ENCODE measurements around the gene PRPH. TPM values are rescaled to one million over a fixed set of nuclear protein-coding genes. Genes with fewer than 3 reads are reported as not detected.
A peak's percentile ranks its signal among the peaks of the same experiment; 100 is the strongest.

Gene PRPH
- total and polyA plus RNA-seq, 2 of the 13 experiments (the other 11 are each of a cell fraction or from before 2014, with no cell fraction given) = 0.12 TPM; not detected in 1

DNA sequence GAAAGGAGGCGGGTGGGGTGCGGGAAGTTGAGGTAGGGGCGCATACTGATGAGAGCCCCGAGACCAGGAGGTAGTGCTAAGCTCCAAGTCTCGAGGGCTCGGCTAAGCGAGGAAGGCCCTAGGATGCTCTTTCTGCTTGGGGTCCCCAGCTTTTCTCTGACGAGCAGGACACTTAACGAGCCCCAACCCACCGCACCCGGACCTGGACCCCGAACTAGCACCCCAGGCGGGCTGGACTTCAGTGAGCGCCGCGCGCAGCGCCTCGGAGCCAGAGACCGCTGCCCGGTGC, 46.8 kb downstream of the PRPH start:
- peaks cover 48% of the 10 kb centered on the region for H3K4me1 ChIP-seq (ENCODE audit: insufficient read depth, low read length)
- no peak overlapping the region for H3K27ac ChIP-seq (ENCODE audit: extremely low read length, insufficient read depth, low read length)
- in situ Hi-C loops (cut with HindIII; ENCODE audit: extremely low pct_ligation_motif_present, low pct_unique_long_range_greater_than_20kb) (loop anchor here (10.0 kb wide), 1 partner anchor 57 kb away; no protein-coding TSS in a partner anchor), intact Hi-C loops (cut with micrococcal nuclease; ENCODE audit: unreplicated experiment) (loop anchor here (1.0 to 2.0 kb wide), 2 partner anchors 10 to 53 kb away; no protein-coding TSS in a partner anchor)
- FAIRE-seq = no peak
- H3K36me3 ChIP-seq (replicated peaks in 1 of 2; ENCODE audit: control insufficient read depth in 1 of 2, insufficient read depth in 2 of 2, low read length in 2 of 2) = no peaks in the 10 kb centered on the region
- WGBS (ENCODE audit: low lambda C conversion rate) = 41% methylated on average over 7 of the region's 21 CpGs
- H3K79me2 ChIP-seq (ENCODE audit: insufficient read depth, low read length) = no peaks in the 10 kb centered on the region
- H3K4me2 ChIP-seq (ENCODE audit: low read depth, low read length) = peak overlapping the region; percentile 87
- no peak for DNase-seq (ENCODE audit: low spot score)
- H4K20me1 ChIP-seq (ENCODE audit: insufficient read depth, low read length) = 0 out of 2 replicates have a peak, but pooled peaks cover 6% of the 10 kb centered on the region
- no peak for ATAC-seq
- ChIA-PET POLR2A (interaction anchor here (1.1 to 1.7 kb wide), 4 partner anchors 10 to 400 kb away, joined by 3 to 10 read pairs (median 6); partner anchors contain the start of genes SPATS2, TMBIM6 and TROAP), CTCF (ENCODE audit: low intra/inter-chr PET ratio, low total read pairs) (interaction anchor here (1.6 to 3.7 kb wide), 3 partner anchors 10 to 172 kb away, joined by 4 to 56 read pairs (median 16); no protein-coding TSS in a partner anchor)
- no peak overlapping the region for H3K9ac ChIP-seq (ENCODE audit: insufficient read depth, low read depth, low read length)
- no TSS peak for BruUV-seq (replicated peaks)
- no peak for TF ChIP-seq SAP130 (CRISPR knock-in tag; IDR thresholded peaks at IDR 0.05; ENCODE audit: low read depth)
- no peak for TF ChIP-seq NFE2L2 (IDR thresholded peaks at IDR 0.05; ENCODE audit: low read length)
- no peak for TF ChIP-seq IRF2 (CRISPR knock-in tag; IDR thresholded peaks at IDR 0.05)
- no peak for TF ChIP-seq KDM2A (CRISPR knock-in tag; IDR thresholded peaks at IDR 0.05; ENCODE audit: borderline replicate concordance, low read depth)
- TF ChIP-seq MLLT10 (CRISPR knock-in tag; IDR thresholded peaks at IDR 0.05) = no peak
- TF ChIP-seq YEATS4 (CRISPR knock-in tag; IDR thresholded peaks at IDR 0.05; ENCODE audit: borderline replicate concordance) = 0 out of 2 replicates have a peak, but pooled peaks have one; percentile 4
- no peak for TF ChIP-seq ZKSCAN8 (CRISPR knock-in tag; IDR thresholded peaks at IDR 0.05; ENCODE audit: borderline replicate concordance)
- TF ChIP-seq SOX5 (CRISPR knock-in tag; IDR thresholded peaks at IDR 0.05; ENCODE audit: borderline replicate concordance) = no peak
- no peak for TF ChIP-seq CAMTA2 (CRISPR knock-in tag; IDR thresholded peaks at IDR 0.05; ENCODE audit: borderline replicate concordance)
- TF ChIP-seq CREM (IDR thresholded peaks at IDR 0.05) = no peak
- no peak for TF ChIP-seq CREM (CRISPR knock-in tag; IDR thresholded peaks at IDR 0.05)
- peak; percentile 72; the same call in 1 of the 2 replicates for TF ChIP-seq EZH2 (conservative IDR thresholded peaks at IDR 0.05; ENCODE audit: low read depth, low read length)
- no peak for TF ChIP-seq SNAPC5 (CRISPR knock-in tag; IDR thresholded peaks at IDR 0.05; ENCODE audit: borderline replicate concordance)
- peak; percentile 50 for TF ChIP-seq SRSF1 (optimal IDR thresholded peaks at IDR 0.05; ENCODE audit: low read depth, low read length)
- H3K9me3 ChIP-seq (ENCODE audit: low read length) = no peaks in the 10 kb centered on the region
- H3K4me3 ChIP-seq (replicated peaks in 1 of 3; ENCODE audit: insufficient read depth in 1 of 3, low read depth in 2 of 3, low read length in 3 of 3) = peak overlapping the region in 1 of 3 experiments; percentile 71; a peak in 2 of 6 replicates
- H2AFZ ChIP-seq (ENCODE audit: low read length) = no peak overlapping the region
- H3K27me3 ChIP-seq (ENCODE audit: control insufficient read depth in 1 of 2, insufficient read depth in 2 of 2, low read length in 2 of 2) = peaks cover 20 to 89% of the 10 kb centered on the region in 2 experiments; a peak in 4 of 5 replicates

Data from HepG2 (cell line).